SU-DHL-6 (cell line): ENCODE measurements around the gene ZNF292.

ENCODE experiments used
- CTCF ChIP-seq: fragments of 200-600 bp; sonication (generic); IDR thresholded peaks from one replicate; pipeline ENCODE4 v1.5.1; 2017; ENCODE audit warnings: antibody characterized with exemption, mild to moderate bottlenecking, low read length, moderate library complexity; ENCODE audit not compliant: insufficient read depth, poor library complexity, severe bottlenecking
- EZH2phosphoT487 ChIP-seq: fragments of 200-600 bp; sonication (generic), shearing (Covaris generic); conservative IDR thresholded peaks from 2 replicates; pipeline ENCODE4 v1.6.1; 2018; ENCODE audit warnings: mild to moderate bottlenecking, antibody characterized with exemption, low read length, moderate library complexity, mixed read lengths

GRCh38 chr6:87127737-87128136, 27.6 kb upstream of the ZNF292 start:
- TF ChIP-seq CTCF (no peak), EZH2phosphoT487 (no peak)
